Small intestine (tissue), 7 donors: ENCODE results near the gene MFSD12. TPM values are rescaled to one million over a fixed set of nuclear protein-coding genes. Genes with fewer than 3 reads are reported as not detected.
"Not testable (repeated sequence)": the region's sequence is repeated elsewhere in the genome, so short reads cannot be mapped to it uniquely, and the experiment has no call there.

Experiments
- DNase-seq, 2 donors: peaks; one replicate each; pipeline versions ENCODE4 v3.0.0 to v3.0.0-alpha.2; 2013
- FAIRE-seq: peaks from 2 replicates; lab custom pipeline; 2012; peaks lifted over from hg19 to GRCh38; lab: Jason Lieb, UNC
- H3K27ac ChIP-seq, 3 donors: one replicate each; pipeline ENCODE4 v1.5.1; 2013; ENCODE audit warnings: low read length in 2 of 3, mild to moderate bottlenecking in 2 of 3, control low read depth in 1 of 3, inconsistent platforms in 1 of 3, low read depth in 1 of 3, moderate library complexity in 1 of 3
- H3K27me3 ChIP-seq, 3 donors: one replicate each; pipeline ENCODE4 v1.6.1; 2013; ENCODE audit warnings: low read length in 3 of 3, inconsistent platforms in 1 of 3; ENCODE audit not compliant: control insufficient read depth in 3 of 3, insufficient read depth in 3 of 3
- H3K36me3 ChIP-seq, 3 donors: one replicate each; pipeline ENCODE4 v1.6.1; 2013; ENCODE audit warnings: low read length in 3 of 3, inconsistent platforms in 1 of 3, low read depth in 1 of 3, mild to moderate bottlenecking in 1 of 3, moderate library complexity in 1 of 3; ENCODE audit not compliant: control insufficient read depth in 3 of 3, insufficient read depth in 2 of 3
- H3K4me1 ChIP-seq, 3 donors: one replicate each; pipeline ENCODE4 v1.6.1; 2013; ENCODE audit warnings: low read length in 2 of 3, inconsistent platforms in 1 of 3, low read depth in 1 of 3, mild to moderate bottlenecking in 1 of 3, moderate library complexity in 1 of 3; ENCODE audit not compliant: control insufficient read depth in 3 of 3, insufficient read depth in 2 of 3
- H3K4me3 ChIP-seq, 3 donors: one replicate each; pipeline ENCODE4 v1.5.1; 2013; ENCODE audit warnings: low read length in 3 of 3, control low read depth in 1 of 3, inconsistent platforms in 1 of 3, low read depth in 1 of 3, mild to moderate bottlenecking in 1 of 3, moderate library complexity in 1 of 3
- H3K9me3 ChIP-seq, 2 donors: one replicate each; pipeline ENCODE4 v1.6.1; 2013; ENCODE audit warnings: low read depth in 1 of 2, low read length in 1 of 2; ENCODE audit not compliant: control insufficient read depth in 2 of 2, insufficient read depth in 1 of 2
- WGBS, 3 donors: extraction: QIAGEN DNeasy Blood & Tissue Kit; methylation state at CpG; one replicate each; pipeline ENCODE4 v1.1.7; 2013; 5-methylcytosine and 5-hydroxymethylcytosine counted together
- polyA plus RNA-seq, 4 donors: library from polyadenylated mRNA; stranded (reverse) in 3 of 4; unstranded in 1 of 4; fragments of 200-250 nt in 3 of 4; fragments of 120-200 nt in 1 of 4; gene quantifications; one replicate each; pipeline versions ENCODE4 v1.2.1 to v1.2.3, GENCODE V29; 2013
- donor health status: healthy with polysubstance abuse.
- donor health status: control.
- donor health status: control.
- donor health status: Bipolar disorder and iron deficiency.
- donor health status: healthy.

Gene MFSD12
- polyA plus RNA-seq, 4 donors = 10.3 to 52.4 (median 22.0) TPM

DNA sequence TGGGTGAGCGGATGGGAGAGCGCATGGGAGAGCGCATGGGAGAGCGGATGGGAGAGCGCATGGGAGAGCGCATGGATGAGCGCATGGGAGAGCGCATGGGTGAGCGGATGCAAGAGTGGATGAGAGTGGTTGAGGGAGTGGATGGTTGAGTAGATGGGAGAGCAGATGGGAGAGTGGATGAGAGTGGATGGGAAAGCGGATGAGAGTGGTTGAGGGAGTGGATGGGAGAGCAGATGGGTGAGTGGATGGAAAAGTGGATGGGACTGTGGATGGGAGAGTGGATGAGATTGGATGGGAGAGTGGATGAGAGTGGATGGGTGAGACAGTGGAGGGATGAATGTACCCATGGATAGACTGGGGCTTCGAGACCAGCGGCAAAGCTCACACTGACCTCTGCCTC is 27.0 kb downstream of the MFSD12 start:
- FAIRE-seq (no peak), DNase-seq (no peak)
- H3K36me3 ChIP-seq = peaks cover 18 to 83% (median 39%) of the 10 kb centered on the region in 3 donors
- WGBS, 3 donors = 98 to 99% (median 99%) methylated on average over 12 of the region's 12 CpGs
- no peaks in the 10 kb centered on the region for H3K4me1 ChIP-seq
- no peak overlapping the region for H3K27ac ChIP-seq
- no peaks in the 10 kb centered on the region for H3K27me3 ChIP-seq
- H3K9me3 ChIP-seq = no peaks in the 10 kb centered on the region
- no peak overlapping the region for H3K4me3 ChIP-seq

DNA sequence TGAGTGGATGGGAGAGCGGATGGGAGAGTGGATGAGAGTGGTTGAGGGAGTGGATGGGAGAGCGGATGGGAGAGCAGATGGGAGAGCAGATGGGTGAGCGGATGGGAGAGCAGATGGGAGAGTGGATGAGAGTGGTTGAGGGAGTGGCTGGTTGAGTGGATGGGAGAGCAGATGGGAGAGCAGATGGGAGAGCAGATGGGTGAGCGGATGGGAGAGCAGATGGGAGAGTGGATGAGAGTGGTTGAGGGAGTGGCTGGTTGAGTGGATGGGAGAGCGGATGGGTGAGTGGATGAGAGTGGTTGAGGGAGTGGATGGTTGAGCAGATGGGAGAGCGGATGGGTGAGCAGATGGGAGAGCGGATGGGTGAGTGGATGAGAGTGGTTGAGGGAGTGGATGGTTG is 28.1 kb downstream of the MFSD12 start:
- 97 to 99% (median 99%) methylated on average over 7 of the region's 7 CpGs for WGBS, 3 donors
- not testable (repeated sequence) for H3K9me3 ChIP-seq, H3K4me1 ChIP-seq, H3K4me3 ChIP-seq, FAIRE-seq, DNase-seq, H3K27ac ChIP-seq, H3K27me3 ChIP-seq
- H3K36me3 ChIP-seq = peaks cover 16 to 81% (median 33%) of the 10 kb centered on the region in 3 donors

DNA sequence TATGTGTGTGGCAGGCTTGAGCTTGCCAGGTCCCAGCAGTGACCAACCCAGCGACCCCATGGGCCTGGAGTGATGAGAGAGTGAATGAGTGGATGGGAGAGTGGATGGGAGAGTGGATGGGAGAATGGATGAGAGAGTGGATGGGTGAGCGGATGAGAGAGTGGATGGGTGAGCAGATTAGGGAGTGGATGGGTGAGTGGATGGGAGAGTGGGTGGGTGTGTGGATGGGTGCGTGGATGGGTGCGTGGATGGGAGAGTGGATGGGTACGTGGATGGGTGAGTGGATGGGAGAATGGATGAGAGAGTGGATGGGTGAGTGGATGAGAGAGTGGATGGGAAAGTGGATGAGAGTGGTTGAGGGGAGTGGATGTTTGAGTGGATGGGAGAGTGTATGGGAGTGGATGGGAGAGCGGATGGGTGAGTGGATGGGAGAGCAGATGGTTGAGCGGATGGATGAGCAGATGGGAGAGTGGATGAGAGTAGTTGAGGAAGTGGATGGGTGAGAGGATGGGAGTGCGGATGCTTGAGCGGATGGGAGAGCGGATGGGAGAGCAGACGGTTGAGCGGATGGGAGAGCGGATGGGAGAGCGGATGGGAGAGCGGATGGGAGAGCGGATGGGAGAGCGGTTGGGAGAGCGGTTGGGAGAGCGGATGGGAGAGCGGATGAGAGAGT is 28.7 kb downstream of the MFSD12 start:
- Histone ChIP-seq H3K36me3 (peaks cover 15 to 81% (median 31%) of the 10 kb centered on the region in 3 donors), H3K27ac (no peak overlapping the region), H3K4me1 (no peaks in the 10 kb centered on the region), H3K9me3 (no peaks in the 10 kb centered on the region), H3K27me3 (no peaks in the 10 kb centered on the region), H3K4me3 (no peak overlapping the region)
- FAIRE-seq (no peak), DNase-seq (no peak)
- WGBS, 3 donors = 94 to 98% (median 95%) methylated on average over 20 of the region's 20 CpGs

DNA sequence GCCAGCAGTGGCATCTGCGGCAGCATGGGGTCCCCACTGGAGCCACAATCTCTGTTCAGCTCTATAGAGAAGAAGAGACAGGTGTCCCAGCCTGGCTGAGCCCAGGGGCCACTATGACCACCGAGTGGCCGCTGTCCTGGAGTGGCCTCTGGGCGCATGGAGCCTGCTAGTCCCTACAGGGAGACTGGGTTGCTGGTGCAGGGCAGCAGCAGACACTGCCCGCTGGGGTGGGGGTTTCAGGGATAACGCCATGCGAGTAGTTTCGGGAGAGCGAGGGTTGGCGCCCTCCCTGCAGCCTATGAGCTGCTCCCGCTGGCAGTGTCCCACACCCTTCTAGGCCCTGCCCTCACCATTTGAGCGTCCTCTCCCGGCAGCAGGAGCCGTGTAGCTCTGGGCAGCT is 29.3 kb downstream of the MFSD12 start:
- FAIRE-seq = no peak
- Histone ChIP-seq H3K27ac (no peak overlapping the region), H3K4me1 (no peaks in the 10 kb centered on the region), H3K36me3 (peaks cover 20 to 81% (median 25%) of the 10 kb centered on the region in 3 donors), H3K9me3 (no peaks in the 10 kb centered on the region), H3K27me3 (no peaks in the 10 kb centered on the region), H3K4me3 (no peak overlapping the region)
- no peak for DNase-seq
- WGBS, 3 donors = 97 to 99% (median 98%) methylated on average over 13 to 14 of the region's 14 CpGs

DNA sequence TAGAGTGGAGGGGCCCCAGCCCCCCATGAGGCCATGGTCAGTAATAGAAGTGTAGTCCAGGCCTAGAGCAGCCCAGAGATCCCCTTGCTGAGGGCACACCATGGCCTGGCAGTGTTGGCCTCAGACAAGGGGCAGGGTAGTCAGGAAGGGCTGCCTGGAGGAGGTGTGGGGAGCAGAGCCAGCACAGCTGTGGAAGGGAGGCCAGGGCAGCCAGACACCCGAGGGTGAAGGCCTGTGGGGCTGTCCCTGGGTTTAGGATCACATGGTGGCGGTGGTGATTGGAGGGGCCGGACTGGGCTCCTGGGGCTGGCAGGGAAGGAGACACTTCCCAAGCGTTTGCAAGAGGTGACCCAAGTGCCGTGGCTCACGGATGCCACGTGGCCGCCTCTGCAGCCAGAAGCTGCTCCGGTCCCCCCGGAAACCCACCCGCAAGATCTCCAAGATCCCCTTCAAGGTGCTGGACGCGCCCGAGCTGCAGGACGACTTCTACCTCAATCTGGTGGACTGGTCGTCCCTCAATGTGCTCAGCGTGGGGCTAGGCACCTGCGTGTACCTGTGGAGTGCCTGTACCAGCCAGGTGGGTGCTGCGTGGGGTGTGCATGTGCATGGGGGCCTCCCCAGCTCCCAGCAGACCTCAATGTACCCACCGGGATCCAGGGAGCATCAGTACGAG is 30.0 kb downstream of the MFSD12 start:
- no peak overlapping the region for H3K4me3 ChIP-seq
- FAIRE-seq (no peak), DNase-seq (no peak)
- no peaks in the 10 kb centered on the region for H3K4me1 ChIP-seq
- H3K27ac ChIP-seq = no peak overlapping the region
- WGBS, 3 donors = 95 to 97% (median 97%) methylated on average over 14 to 21 of the region's 21 CpGs
- H3K27me3 ChIP-seq = no peaks in the 10 kb centered on the region
- no peaks in the 10 kb centered on the region for H3K9me3 ChIP-seq
- peaks cover 20 to 81% (median 24%) of the 10 kb centered on the region in 3 donors for H3K36me3 ChIP-seq

DNA sequence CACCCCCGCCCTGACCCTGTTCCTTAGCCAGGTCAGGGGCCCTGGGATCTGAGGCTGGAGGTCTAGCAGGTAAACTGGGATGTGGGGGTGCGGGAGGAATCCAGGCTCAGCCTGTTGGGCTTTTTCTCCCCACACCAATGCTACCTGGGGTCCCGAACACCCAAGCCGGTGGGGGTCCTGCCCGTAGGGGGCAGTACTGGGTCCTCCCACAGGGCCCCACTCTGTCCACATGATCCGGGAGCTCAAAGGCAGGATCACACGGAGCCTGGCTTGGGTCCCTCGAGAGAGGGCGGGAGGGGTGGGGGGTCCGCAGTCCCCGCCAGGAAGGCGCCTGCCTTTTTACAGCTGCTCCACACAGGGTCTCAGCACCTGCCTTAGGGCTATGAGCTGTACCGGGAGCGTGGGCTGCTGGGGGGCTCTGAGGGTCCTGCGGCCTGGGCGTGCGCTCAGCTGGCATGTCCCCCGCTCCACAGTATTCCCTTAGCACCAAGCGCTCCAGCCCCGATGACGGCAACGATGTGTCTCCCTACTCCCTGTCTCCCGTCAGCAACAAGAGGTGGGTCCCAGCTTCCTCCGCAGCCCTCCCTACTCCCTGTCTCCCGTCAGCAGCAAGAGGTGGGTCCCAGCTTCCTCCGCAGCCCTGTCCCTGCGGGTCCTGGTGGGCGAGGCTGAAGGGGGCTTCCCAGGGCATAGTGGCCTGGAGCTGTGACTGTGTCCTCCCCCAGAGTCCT is 30.7 kb downstream of the MFSD12 start:
- FAIRE-seq = no peak
- Histone ChIP-seq H3K36me3 (peaks cover 17 to 81% (median 20%) of the 10 kb centered on the region in 3 donors), H3K4me1 (no peaks in the 10 kb centered on the region), H3K27ac (no peak overlapping the region), H3K27me3 (no peaks in the 10 kb centered on the region), H3K9me3 (no peaks in the 10 kb centered on the region), H3K4me3 (no peak overlapping the region)
- DNase-seq = no peak
- WGBS, 3 donors = 91 to 96% (median 92%) methylated on average over 26 to 28 of the region's 28 CpGs

DNA sequence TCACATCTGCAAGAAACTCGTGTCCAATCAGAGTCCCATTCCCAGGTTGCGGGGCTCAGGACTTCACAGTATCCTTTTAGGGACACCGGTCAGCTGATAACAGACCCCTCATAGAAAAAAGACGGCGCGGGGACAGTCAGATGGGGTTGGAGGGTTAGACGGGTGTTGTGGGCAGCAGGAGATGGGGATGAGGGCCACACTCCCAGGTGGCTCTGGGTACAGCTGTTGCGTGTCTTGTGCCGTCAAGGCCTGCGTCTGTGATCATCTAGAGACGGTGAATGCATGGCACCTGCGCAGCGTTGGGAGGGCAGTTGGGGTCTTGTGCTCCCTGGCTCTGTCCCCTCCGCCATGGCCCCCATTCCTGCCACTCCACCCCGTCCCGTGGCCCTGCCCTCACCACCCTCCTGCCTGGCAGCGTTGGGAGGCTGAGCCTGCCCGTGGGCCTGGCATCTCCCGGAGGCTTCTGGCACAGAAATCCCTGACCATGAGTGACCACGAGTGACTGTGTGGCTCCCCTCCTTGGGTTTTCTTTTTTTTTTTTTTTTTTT is 32.4 kb downstream of the MFSD12 start:
- Histone ChIP-seq H3K4me1 (peaks cover 0 to 7% (median 0%) of the 10 kb centered on the region in 3 donors), H3K4me3 (no peak overlapping the region), H3K36me3 (peaks cover 11 to 77% (median 20%) of the 10 kb centered on the region in 3 donors), H3K27ac (no peak overlapping the region), H3K27me3 (no peaks in the 10 kb centered on the region), H3K9me3 (no peaks in the 10 kb centered on the region)
- FAIRE-seq (no peak), DNase-seq (no peak)
- WGBS, 3 donors = 93 to 95% (median 93%) methylated on average over 16 to 20 of the region's 20 CpGs
